HuH-7.5 (cell line): Measurements from ENCODE around the gene CCL23.
"Not testable (repeated sequence)": the region's sequence is repeated elsewhere in the genome, so short reads cannot be mapped to it uniquely, and the experiment has no call there.

ENCODE experiments used
- DNase-seq: peaks from one replicate; pipeline ENCODE4 v3.0.0; 2011; ENCODE audit warnings: low spot score

The CCL23 gene, protein sequence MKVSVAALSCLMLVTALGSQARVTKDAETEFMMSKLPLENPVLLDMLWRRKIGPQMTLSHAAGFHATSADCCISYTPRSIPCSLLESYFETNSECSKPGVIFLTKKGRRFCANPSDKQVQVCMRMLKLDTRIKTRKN

DNA sequence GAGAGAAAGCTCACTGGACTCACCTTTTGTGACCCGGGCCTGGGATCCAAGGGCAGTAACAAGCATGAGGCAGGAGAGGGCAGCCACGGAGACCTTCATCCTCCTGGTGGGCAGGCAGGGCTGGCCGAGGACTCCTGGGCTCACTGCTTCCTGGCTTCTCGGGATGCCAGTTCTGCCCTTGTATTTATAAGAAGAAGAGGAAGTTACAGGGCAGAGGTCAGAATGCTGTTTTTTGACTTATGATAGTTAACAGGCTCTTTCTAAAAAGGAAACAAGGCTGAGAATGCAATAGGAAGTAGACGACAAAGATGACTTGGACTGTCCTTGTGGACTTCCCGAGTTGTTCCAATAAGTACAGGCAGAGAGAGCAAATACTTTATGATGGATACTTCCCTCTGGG, at the start of gene CCL23:
TSS of gene CCL23 (minus strand) at position 174 of the 400 bp plus-strand sequence. CDS start at position 99, 75 bp downstream.
- DNase-seq, result no peak

DNA sequence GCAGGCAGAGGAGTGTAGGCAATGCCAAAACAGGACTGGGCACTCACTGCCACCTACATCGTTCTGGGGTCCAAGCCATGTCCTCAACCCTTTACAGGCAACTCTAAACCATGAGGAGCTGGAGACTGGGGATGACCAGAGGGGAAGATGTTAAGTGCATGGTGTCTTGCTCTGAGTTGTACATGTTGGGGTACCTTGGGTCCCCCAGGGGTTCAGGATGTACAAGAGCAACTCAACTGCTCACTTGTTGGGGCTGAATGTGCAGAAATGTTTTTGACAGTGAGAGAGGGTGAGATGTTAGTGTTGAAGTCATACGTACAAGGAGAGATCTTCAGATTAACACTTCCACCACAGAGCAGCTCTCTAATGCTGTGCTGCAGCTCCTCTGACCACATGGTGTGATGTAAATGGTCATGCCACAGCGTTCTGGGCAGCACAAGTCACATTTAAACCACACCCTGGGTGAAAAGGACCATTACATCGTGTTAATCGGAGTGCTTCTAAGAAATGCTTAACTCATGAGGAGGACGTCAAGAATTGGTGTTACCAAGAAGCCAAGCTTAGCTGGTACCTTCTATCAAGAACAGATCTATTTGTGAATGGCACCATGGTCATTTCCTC, 48.7 kb upstream of the CCL23 start:
- DNase-seq, result no peak

DNA sequence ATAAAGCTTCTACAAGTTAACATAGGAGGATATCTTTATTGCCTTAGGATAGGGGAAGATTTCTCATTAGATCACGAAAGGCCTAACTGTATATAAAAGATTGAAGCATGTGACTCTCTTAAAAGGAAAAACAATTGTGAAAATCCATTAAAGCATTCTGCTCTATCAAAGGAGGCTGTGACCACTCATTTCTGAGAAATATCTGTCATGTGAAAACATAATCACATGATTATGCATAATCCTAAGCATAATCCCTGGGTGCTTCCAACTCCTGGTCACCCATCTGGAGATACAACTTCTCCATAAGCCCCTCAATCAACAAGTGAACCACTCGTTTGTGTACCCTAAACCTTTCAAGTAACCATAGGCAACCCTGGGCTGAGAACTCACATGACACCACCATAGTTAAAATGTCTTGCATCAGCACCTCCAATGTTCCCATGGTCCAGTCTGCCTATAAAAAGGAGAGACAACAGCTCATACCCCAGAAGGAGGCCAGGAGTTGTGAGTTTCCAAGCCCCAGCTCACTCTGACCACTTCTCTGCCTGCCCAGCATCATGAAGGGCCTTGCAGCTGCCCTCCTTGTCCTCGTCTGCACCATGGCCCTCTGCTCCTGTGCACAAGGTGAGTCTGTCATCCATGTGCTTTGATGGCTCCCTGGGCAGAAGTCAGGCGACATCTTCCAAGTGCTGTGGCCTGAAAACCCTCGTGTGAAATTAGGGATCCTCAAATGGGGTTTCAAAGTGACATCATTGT, 46.2 kb upstream of the CCL23 start, which contains the start of gene CCL18:
TSS of gene CCL18 (plus strand) at position 487 of the 756 bp plus-strand sequence. CDS start at position 558, 71 bp downstream.
- DNase-seq, result no peak

DNA sequence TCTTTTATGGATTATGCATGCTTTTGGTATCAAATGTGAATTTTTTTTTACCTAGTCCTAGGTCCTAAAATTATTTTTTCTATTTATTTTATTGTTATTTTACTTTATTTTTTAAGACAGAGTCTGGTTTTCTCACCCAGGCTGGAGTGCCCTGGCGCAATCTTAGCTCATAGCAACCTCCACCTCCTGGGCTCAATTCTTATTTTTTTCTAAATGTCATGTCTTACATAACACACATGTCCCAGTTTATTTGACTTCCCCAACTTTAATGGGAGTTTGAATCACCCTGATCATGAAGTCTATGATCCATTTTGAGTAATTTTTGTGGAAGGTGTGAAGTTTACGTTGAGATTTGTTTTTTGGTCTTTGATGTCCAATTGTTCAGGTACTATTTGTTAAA, 43.0 kb upstream of the CCL23 start:
- no peak for DNase-seq

DNA sequence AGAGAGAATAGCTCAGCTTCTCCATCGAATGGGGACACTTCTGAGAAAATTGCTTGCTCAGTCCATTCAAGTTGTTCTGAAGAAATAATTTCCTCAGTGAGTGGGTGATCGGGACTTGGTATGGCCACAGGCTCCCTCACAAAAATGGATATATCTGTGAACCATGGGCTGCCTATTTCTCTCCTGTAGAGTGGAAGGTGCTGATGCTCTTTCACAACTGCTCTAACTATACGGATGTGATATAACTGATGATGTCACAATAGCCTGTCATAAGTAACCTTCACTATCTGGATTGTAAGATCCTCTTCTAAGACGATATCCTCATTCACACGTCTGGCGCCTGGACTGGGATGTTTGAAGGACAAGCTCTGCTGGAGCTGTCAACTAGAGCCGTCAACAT, 41.6 kb upstream of the CCL23 start:
- DNase-seq, result no peak

DNA sequence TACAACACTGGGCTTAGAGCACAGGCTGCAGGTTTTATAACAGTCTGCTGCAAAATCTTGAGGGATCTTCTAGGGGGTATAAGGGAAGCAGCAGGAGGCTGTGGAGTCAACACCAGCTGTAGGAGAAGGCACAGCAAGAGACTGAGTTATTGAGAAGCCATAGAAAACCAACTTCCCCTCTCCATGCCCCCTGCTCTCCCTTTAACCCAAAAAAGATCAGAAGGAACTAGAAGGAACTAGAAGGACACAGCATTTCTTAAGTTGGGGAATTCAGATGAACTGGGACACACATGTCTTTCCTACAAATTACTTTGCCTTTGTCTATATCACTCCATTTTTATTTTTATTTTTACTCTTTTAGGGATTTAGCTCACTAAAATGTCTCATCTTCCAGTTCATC, 40.1 kb upstream of the CCL23 start:
- DNase-seq, result no peak

DNA sequence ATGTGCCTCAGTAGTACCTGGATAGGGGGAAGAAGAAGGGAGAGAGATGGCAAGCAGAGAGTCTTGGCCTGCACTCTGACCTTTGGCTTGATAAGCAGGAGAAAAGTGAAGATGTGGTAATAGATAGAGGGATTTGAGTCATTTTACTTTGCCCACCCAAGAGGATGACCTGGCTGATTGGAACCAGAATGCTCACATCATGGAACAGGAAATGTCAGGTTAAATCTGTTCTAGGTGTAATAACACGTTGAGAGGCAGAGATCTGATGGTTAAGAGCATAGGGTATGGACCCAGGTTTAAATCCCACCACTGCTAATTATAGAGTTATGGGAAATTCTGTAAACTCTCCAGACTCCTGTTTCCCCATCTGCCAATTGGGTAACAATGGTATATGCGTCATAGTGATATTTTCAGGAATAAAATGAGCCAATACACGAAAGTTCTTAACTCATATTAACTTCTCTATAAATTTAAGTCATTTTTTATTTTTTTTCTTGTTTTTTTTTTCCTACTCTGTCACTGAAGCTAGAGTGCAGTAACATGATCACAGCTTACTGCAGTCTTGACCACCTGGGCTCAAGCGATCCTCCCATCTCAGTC, 38.2 kb upstream of the CCL23 start:
- DNase-seq, result no peak

DNA sequence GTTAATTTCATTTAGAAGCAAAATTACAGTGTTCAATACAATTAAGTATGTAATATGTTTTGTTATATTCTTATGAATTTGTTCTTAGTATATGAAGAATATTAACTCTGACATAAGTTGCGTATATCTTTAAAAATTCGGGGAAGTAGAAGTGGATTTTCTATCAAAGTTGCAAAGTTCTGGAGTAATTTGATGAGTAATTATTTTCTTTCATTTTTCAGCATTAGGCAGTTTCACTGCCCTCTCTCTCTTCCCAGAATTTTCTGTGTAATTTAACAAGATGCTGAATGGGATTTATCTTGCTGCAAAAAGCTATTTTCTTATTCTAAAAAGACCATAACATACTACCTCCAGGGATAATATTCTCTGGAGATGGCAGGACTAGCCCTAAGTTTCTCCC, 37.4 kb upstream of the CCL23 start:
- no peak for DNase-seq

DNA sequence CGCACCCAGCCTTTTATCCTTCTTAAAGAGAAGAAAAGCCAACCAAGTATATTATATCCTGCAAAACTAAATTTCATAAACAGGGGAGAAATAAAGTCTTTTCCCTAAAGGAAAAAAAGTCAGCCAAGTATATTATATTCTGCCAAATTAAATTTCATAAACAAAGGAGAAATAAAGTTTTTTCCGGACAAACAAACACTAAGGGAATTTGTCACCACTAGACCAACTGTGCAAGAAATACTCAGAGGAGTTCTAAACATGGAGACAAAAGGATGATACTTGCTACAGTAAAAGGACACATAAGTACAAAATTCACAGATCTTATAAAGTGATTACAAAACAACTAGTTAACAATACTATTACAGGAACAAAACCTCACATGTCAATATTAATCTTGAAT, 31.9 kb upstream of the CCL23 start:
- no peak for DNase-seq

DNA sequence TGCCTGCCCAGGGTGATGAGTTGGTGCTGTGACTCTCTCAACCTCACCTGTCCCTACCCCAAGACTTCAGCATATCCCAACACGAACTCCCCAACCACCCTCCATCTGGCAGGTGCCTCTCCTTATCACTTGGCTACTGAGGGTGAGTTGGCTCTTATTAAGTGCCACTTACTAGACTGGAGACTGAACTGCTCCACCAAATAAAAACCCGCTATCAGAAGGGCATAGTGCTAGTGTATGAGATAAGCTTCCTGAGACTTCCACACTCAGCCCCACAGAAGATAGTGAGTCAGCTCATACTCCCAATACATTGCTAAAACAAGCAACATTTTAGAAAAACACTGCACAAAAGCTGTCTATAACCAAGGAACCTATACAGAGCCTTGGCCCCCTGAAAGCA, 30.3 kb upstream of the CCL23 start:
- no peak for DNase-seq

DNA sequence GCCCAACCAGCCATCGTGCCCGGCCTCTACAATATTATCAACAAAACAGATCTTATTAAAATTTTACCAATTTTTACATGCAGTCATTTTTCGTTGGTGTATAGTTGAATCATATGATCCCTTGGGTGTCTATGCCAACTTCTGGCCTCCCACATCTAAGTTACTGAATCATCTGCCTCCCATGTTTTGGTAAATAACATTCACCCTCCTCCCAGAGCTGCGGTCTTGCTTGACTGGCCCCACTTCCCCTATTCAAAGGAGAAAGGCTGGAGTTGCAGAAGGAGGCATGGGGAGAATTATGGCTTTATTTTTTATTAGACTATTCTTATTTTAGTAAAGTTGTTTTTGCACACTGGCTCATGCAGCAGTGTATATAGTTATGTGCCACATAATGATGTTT, 18.5 kb upstream of the CCL23 start:
- no peak for DNase-seq

DNA sequence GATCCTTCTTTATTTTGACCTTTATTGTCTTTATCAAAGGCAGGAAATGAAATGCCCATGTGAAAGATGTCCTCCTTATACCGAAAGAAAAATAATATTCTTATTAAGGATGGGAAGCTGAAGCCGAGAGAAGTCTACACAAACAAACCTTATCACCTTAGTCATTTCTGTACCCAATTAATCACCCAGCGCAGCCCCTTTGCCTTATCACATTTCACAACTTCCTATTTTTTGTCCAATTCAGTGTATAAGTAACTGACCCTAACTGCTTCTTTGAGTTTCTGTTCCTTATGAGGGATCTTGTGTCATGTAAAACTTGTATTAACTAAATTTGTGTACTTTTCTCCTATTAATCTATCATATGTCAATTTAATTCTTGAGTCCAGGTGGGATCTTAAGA, 16.4 kb upstream of the CCL23 start:
- DNase-seq, result no peak

DNA sequence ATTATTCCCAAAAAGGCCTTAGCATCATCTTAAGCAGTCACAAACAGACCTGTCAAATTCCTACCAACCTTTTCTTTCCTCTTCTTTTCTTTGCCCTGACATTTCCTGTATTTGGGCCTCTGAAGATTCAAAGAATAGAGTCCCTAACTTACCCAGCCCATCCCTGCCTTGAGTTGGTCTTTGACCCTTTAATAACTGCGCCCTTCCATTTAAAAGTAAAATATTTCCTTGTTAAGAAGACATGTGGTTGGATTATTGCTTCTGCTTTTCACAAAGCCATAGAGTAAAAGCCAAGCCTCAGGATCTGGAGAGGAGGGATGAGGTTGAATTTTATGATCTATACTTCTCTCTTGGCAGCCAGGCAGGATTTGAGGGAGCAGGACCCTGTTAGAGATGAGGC, 13.2 kb upstream of the CCL23 start:
- no peak for DNase-seq

DNA sequence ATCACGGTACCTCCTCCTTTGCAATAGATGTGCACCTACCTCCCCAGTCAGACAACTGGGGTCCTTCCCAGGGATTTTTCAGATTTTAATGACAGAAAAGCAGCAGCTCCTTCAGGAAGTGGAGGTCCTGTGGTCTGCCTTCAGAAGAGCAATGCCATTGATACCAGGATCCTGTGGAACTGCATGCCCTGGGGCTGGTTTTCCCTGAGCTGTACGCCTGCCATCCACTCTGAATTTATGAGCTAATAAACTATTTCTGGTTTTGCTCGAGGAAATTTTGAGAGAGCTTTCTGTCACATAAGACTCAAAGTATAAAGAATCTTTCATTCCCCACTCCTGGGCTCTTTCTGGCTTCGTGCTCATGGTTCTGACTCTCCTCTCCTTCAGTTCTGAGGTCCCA, 10.0 kb upstream of the CCL23 start:
- no peak for DNase-seq

DNA sequence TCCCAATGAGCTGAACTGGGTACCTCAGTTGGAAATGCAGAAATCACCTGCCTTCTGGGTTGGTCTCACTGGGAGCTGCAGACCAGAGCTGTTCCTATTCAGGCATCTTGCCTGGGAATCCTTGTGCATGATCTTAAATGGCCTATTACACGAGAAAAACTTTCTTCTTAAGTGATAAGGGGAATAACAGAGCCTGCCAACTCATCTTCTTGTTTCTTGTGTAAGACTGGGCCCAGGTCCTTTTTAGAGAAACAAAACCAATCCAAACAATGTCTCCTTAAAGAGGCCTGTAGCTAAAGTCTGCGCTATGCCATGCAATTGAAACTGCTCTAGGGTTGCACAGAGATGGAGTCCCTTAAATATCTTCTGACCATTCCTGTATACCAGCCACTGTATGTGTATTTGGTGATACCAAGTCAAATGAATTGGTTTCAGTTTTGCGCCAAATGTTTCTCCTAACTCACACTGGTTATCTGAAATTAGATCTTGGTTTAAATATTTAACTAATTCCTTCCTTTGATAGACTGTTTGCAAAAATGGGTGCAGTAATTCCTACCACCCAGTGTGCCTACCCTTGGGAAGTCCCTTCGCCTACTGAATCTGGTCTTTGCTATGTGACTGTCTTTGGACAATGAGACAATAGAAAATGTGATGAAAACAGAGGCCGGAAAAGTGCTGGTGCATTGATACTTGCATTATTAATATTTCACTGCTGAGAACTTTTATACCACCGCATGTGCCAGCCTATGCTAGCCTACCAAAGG, 6.5 kb upstream of the CCL23 start:
- no peak for DNase-seq

DNA sequence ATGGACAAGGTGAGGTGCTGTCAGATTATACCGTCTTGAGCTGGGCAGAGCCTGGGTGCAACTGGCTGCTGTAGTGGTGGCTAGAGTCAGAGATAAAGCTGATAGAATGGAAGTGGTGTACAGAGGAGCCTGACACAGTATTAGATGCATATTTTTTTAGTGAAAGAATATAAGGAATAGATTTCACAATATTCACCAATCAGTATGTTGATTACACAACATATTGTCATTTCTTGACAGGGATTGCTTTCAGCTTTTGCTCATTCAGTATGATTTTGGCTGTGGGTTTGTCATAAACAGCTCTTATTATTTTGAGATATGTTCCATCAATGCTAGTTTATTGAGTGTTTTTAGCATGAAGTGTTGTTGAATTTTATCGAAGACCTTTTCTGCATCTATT, 1.7 kb upstream of the CCL23 start:
- no peak for DNase-seq

DNA sequence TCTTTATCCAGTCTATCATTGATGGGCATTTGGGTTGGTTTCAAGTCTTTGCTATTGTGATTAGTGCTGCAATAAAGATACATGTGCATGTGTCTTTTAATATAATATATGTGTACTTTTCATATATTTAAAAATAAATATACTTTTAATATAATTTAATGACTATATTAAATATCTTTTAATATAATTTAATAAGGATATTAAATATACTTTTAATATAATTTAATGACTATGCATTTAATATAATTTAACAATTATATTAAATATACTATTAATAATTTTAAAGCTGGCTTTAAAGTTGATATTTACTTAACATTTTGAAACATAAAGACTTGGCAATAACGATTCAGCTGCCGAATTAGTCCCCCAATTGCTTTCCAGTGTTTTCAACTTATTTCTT, 1.2 kb downstream of the CCL23 start:
- DNase-seq, result no peak

DNA sequence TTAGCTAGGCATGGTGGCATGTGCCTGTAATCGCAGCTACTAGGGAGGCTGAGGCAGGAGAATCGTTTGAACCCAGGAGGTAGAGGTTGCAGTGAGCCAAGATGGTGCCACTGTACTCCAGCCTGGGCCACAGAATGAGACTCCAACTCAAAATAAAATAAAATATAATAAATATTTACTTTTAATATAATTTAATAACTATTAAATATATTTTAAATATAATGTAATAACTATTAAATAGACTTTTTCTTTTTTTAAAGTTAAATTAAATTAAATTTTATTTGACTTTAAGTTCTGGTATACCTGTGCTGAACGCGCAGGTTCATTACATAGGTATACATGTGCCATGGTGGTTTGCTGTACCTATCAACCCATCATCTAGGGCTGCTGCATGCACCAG, 1.9 kb downstream of the CCL23 start:
- not testable (repeated sequence) for DNase-seq

DNA sequence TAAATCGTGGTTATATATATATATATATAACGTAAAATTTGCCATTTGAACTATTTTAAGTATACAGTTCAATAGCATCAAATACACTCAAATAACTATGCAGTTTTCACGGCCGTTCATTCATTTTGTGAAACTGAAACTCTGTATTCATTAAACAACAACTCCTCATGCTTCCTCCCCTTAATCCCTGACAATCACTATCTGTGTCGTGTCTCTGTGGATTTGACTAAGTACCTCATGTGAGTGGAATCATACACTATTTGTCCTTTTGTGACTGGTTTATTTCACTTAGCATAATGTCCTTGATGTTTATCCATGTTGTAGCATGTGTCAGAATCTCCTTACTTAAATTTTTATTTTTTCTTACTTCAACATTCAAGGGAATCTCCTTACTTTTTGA, 2.8 kb downstream of the CCL23 start:
- no peak for DNase-seq

DNA sequence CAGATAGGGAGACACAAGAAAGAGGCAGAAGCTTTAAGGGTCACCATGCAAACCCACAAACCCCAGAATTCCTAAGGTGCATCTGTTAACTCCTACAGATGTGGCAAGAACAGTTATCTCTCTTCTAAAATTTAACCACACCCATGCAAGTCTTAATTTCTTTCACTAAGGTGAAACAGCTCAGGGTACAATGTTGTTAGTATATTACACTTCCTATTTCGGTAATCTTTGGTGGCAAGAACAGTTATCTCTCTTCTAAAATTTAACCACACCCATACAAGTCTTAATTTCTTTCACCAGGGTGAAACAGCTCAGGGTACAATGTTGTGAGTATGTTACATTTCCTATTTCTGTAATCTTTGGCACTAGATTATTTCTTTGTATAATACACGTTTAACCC, 6.6 kb downstream of the CCL23 start:
- no peak for DNase-seq

DNA sequence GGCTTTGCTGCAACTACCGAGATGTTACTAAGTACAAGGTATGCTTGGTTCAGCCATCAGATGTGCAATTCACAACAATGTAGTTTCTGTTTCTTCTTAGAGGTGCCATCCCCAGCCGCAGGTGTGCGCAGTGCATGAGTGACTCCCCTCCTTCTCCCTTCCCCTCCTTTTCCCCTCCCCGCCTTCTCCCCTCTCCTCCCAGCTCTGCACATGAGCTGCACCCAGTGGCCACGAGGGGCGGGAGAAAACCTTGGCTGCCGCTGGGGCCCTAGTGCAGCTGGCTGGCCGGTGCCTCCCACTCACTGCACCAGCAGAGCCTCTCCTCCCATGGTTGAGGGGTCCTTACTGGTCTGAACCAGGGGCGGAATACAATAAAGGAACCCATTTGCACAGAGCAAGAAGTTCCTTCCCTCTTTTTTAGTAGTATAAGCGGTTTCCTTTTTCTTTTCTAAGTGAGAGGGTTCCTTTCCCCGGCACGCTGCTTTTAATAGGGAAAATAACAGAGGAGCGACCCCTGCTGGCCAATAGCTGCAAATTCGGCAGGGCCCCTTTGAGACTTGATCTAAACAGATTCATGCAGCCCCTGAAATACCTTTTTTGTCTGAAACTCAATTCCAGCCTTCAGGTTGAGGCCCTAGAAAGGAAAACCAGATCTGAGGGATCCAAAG, 8.6 kb downstream of the CCL23 start:
- no peak for DNase-seq

DNA sequence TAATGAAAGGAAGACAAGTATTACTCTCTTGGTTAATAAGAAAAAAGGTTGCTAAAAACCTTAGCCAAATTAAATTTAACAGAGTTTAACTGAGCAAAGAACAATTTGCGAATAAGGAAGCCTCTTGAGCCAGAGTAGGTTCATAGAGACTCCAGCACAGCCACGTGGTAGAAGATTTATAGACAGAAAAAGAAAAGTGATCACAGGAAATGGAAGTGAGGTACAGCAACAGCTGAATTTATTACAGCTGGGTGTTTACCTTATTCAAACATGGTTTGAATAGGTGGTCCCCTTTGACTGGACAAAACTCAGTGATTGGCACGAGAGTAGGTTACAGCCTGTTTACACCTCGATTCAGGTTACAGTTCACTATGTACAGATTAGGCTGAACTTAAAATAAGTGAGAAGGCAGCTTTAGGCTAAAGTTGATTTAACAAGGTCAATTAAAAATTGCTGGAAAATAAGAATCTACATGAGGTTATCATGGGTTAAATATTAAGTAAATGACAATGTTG, 13.1 kb downstream of the CCL23 start:
- no peak for DNase-seq
